MCF 10A (cell line): ENCODE data around the gene ATP10B. TPM values are rescaled to one million over a fixed set of nuclear protein-coding genes. Genes with fewer than 3 reads are reported as not detected.

ENCODE experiments used
- BruUV-seq: library from RNA; stranded (reverse); fragments of 400-500 nt; replicated peaks from 2 replicates; lab custom pipeline; 2021; lab: Mats Ljungman, UMichigan
- CTCF ChIA-PET: fragments of 300-600 bp; sonication (Branson Sonifier 250); formaldehyde crosslinking; extraction: SDS; loops from one replicate; lab custom pipeline; 2021; ENCODE audit warnings: antibody characterized with exemption, inconsistent platforms; lab: Yijun Ruan, JAX
- POLR2A ChIA-PET: fragments of 300-600, 350-650 bp; sonication (Branson Sonifier 250); formaldehyde crosslinking; extraction: SDS; loops from one replicate; lab custom pipeline; 2020; ENCODE audit warnings: antibody characterized with exemption, inconsistent platforms; lab: Yijun Ruan, JAX
- DNase-seq: peaks from one replicate; pipeline ENCODE4 v3.0.0-alpha.2; 2018; ENCODE audit not compliant: unreplicated experiment
- H3K27ac Mint-ChIP-seq: one replicate; pipeline ENCODE4 v1.8.0; 2022; ENCODE audit warnings: mild to moderate bottlenecking, low read depth, mixed read lengths; ENCODE audit not compliant: unreplicated experiment
- H3K27me3 Mint-ChIP-seq: one replicate; pipeline ENCODE4 v1.8.0; 2022; ENCODE audit warnings: mixed read lengths; ENCODE audit not compliant: insufficient read depth, unreplicated experiment
- H3K36me3 Mint-ChIP-seq: one replicate; pipeline ENCODE4 v1.8.0; 2022; ENCODE audit warnings: mild to moderate bottlenecking, moderate library complexity, mixed read lengths; ENCODE audit not compliant: insufficient read depth, unreplicated experiment
- H3K4me1 Mint-ChIP-seq: one replicate; pipeline ENCODE4 v1.8.0; 2022; ENCODE audit warnings: mixed read lengths; ENCODE audit not compliant: insufficient read depth, unreplicated experiment
- H3K4me3 Mint-ChIP-seq: one replicate; pipeline ENCODE4 v1.8.0; 2022; ENCODE audit warnings: mild to moderate bottlenecking, moderate library complexity, mixed read lengths; ENCODE audit not compliant: unreplicated experiment
- H3K9me3 Mint-ChIP-seq: one replicate; pipeline ENCODE4 v1.8.0; 2022; ENCODE audit warnings: mixed read lengths; ENCODE audit not compliant: unreplicated experiment
- CTCF ChIP-seq: fragments of 200-600 bp; IDR thresholded peaks from one replicate; pipeline ENCODE4 v1.8.0; 2022; ENCODE audit warnings: antibody characterized with exemption, mild to moderate bottlenecking; ENCODE audit not compliant: unreplicated experiment
- intact Hi-C: fragments of 100-400 bp; cut with micrococcal nuclease; formaldehyde crosslinking; loops from 2 replicates; pipeline ENCODE4 v1.14.1; 2022
- total RNA-seq: library from RNA; stranded (reverse); gene quantifications from 2 replicates; pipeline ENCODE4 v1.2.3, GENCODE V29; 2022

The ATP10B gene
- total RNA-seq, 1 experiment from 2014 or later, result not detected

- no peak for TF ChIP-seq CTCF
- H3K4me1 Mint-ChIP-seq, result no peaks in the 10 kb centered on the region
- POLR2A ChIA-PET, result no interaction called here
- H3K27ac Mint-ChIP-seq, result no peak overlapping the region
- BruUV-seq, result no TSS peak
- H3K36me3 Mint-ChIP-seq, result no peaks in the 10 kb centered on the region
- CTCF ChIA-PET, result no interaction called here
- H3K4me3 Mint-ChIP-seq, result no peak overlapping the region
- H3K9me3 Mint-ChIP-seq, result no peaks in the 10 kb centered on the region
- no peak for DNase-seq
- intact Hi-C loops, result no loop called here
- H3K27me3 Mint-ChIP-seq, result no peaks in the 10 kb centered on the region
These were observed 223.4 kb downstream of the ATP10B start for GRCh38 chr5:160628619-160628968.

GRCh38 chr5:160627921-160628618, 223.9 kb downstream of the ATP10B start:
- no peaks in the 10 kb centered on the region for H3K4me1 Mint-ChIP-seq
- no peak overlapping the region for H3K4me3 Mint-ChIP-seq
- intact Hi-C loops, result no loop called here
- H3K27me3 Mint-ChIP-seq, result no peaks in the 10 kb centered on the region
- no peak overlapping the region for H3K27ac Mint-ChIP-seq
- ChIA-PET POLR2A (no interaction called here), CTCF (interaction anchor here (0.7 to 0.8 kb wide), 2 partner anchors 12 to 21 kb away, joined by 3 to 4 read pairs; no protein-coding TSS in a partner anchor)
- no peak for DNase-seq
- H3K36me3 Mint-ChIP-seq, result no peaks in the 10 kb centered on the region
- H3K9me3 Mint-ChIP-seq, result no peaks in the 10 kb centered on the region
- no TSS peak for BruUV-seq
- TF ChIP-seq CTCF, result no peak

GRCh38 chr5:160626322-160626721, 225.7 kb downstream of the ATP10B start:
- H3K36me3 Mint-ChIP-seq, result no peaks in the 10 kb centered on the region
- CTCF ChIA-PET, result interaction anchor here (0.6 to 1.2 kb wide), 2 partner anchors 9 to 27 kb away, joined by 3 to 4 read pairs; no protein-coding TSS in a partner anchor
- intact Hi-C loops, result no loop called here
- H3K27me3 Mint-ChIP-seq, result no peaks in the 10 kb centered on the region
- H3K4me3 Mint-ChIP-seq, result no peak overlapping the region
- H3K27ac Mint-ChIP-seq, result no peak overlapping the region
- H3K9me3 Mint-ChIP-seq, result no peaks in the 10 kb centered on the region
- POLR2A ChIA-PET, result interaction anchor here (0.6 kb wide), 1 partner anchor 525 kb away, joined by 3 read pairs; no protein-coding TSS in a partner anchor
- DNase-seq, result no peak
- TF ChIP-seq CTCF, result no peak
- BruUV-seq, result no TSS peak
- H3K4me1 Mint-ChIP-seq, result no peaks in the 10 kb centered on the region

- Mint-ChIP-seq H3K4me1 (no peaks in the 10 kb centered on the region), H3K9me3 (no peaks in the 10 kb centered on the region), H3K4me3 (no peak overlapping the region), H3K36me3 (no peaks in the 10 kb centered on the region), H3K27ac (no peak overlapping the region), H3K27me3 (no peaks in the 10 kb centered on the region)
- ChIA-PET POLR2A (no interaction called here), CTCF (interaction anchor here (0.7 kb wide), 1 partner anchor 156 kb away, joined by 3 read pairs; no protein-coding TSS in a partner anchor)
- no TSS peak for BruUV-seq
- intact Hi-C loops, result no loop called here
- no peak for DNase-seq
- no peak for TF ChIP-seq CTCF
These were observed 230.5 kb downstream of the ATP10B start for GRCh38 chr5:160621526-160621925.
